ENCODE data around the gene HDHD3. TPM values are rescaled to one million over a fixed set of nuclear protein-coding genes. Genes with fewer than 3 reads are reported as not detected.
A peak's percentile ranks its signal among the peaks of the same experiment; 100 is the strongest.

The HDHD3 gene
- polyA plus RNA-seq, 3 donors, result 8.3 to 12.0 (median 9.2) TPM

DNA sequence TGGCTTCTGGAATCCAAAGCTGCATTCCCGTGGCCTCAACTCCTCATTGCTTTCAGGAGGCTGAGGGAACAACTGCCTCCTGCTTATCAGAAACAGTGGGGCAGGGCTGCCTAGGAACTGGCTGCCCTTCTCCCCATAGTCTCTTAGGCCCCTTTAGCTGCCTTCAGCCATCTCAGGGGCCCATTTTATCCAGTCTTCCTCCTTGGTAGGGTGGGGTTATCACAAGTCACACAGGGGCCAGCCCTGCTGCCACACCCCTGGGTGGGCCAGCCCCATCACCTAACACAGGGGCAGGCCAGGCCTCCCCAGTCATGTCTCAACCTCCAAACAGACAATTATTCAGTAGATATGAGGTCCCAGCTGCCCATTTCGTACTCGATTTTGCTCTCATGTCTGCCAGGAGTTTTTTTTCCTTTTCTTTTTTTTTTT is 20.4 kb upstream of the HDHD3 start:
- Mint-ChIP-seq H3K4me3 (no peak overlapping the region), H3K4me1 (peaks cover 32% of the 10 kb centered on the region), H3K27me3 (ENCODE audit: low read depth in 3 of 3) (peaks cover 0 to 2% (median 0%) of the 10 kb centered on the region in 3 donors), H3K9me3 (peaks cover 0 to 3% (median 0%) of the 10 kb centered on the region in 7 donors), H3K27ac (peak overlapping the region in 1 of 7 donors; percentile 42), H3K36me3 (peaks cover 35 to 41% of the 10 kb centered on the region in 2 donors)
- Histone ChIP-seq H3K36me3 (replicated peaks in 1 of 2; ENCODE audit: control insufficient read depth in 1 of 2, insufficient read depth in 2 of 2, low read length in 2 of 2) (peaks cover 16 to 37% of the 10 kb centered on the region in 2 donors), H3K9me3 (replicated peaks in 1 of 2; ENCODE audit: control insufficient read depth in 1 of 2, insufficient read depth in 1 of 2, low read length in 2 of 2) (no peaks in the 10 kb centered on the region), H3K4me1 (ENCODE audit: control insufficient read depth in 1 of 2, insufficient read depth in 2 of 2, low read length in 2 of 2) (peaks cover 21 to 27% of the 10 kb centered on the region in 2 donors), H3K27me3 (ENCODE audit: control insufficient read depth in 2 of 2, insufficient read depth in 2 of 2, low read length in 2 of 2) (no peaks in the 10 kb centered on the region), H2AFZ (ENCODE audit: insufficient read depth, low read depth, low read length, poor library complexity, severe bottlenecking) (no peak overlapping the region), H3K27ac (ENCODE audit: low read depth in 1 of 2, low read length in 2 of 2) (no peak overlapping the region), H3K4me3 (replicated peaks in 1 of 3; ENCODE audit: low read depth in 2 of 3, low read length in 3 of 3) (no peak overlapping the region), H3K4me2 (replicated peaks; ENCODE audit: extremely low read depth, low read length, poor library complexity, severe bottlenecking) (no peak overlapping the region), H4K20me1 (ENCODE audit: insufficient read depth, low read length) (peaks cover 7% of the 10 kb centered on the region), H3K9ac (ENCODE audit: insufficient read depth, low read length, poor library complexity, severe bottlenecking) (no peak overlapping the region), H3K79me2 (ENCODE audit: insufficient read depth, low read length) (peaks cover 58% of the 10 kb centered on the region)
- intact Hi-C loops (cut with micrococcal nuclease), result no loop called here
- 100% methylated on average over 1 of the region's 3 CpGs for WGBS (ENCODE audit: insufficient coverage)
- TF ChIP-seq, protein P1, sequence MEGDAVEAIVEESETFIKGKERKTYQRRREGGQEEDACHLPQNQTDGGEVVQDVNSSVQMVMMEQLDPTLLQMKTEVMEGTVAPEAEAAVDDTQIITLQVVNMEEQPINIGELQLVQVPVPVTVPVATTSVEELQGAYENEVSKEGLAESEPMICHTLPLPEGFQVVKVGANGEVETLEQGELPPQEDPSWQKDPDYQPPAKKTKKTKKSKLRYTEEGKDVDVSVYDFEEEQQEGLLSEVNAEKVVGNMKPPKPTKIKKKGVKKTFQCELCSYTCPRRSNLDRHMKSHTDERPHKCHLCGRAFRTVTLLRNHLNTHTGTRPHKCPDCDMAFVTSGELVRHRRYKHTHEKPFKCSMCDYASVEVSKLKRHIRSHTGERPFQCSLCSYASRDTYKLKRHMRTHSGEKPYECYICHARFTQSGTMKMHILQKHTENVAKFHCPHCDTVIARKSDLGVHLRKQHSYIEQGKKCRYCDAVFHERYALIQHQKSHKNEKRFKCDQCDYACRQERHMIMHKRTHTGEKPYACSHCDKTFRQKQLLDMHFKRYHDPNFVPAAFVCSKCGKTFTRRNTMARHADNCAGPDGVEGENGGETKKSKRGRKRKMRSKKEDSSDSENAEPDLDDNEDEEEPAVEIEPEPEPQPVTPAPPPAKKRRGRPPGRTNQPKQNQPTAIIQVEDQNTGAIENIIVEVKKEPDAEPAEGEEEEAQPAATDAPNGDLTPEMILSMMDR (IDR thresholded peaks at IDR 0.05), result no peak
- DNase-seq, result no peak

DNA sequence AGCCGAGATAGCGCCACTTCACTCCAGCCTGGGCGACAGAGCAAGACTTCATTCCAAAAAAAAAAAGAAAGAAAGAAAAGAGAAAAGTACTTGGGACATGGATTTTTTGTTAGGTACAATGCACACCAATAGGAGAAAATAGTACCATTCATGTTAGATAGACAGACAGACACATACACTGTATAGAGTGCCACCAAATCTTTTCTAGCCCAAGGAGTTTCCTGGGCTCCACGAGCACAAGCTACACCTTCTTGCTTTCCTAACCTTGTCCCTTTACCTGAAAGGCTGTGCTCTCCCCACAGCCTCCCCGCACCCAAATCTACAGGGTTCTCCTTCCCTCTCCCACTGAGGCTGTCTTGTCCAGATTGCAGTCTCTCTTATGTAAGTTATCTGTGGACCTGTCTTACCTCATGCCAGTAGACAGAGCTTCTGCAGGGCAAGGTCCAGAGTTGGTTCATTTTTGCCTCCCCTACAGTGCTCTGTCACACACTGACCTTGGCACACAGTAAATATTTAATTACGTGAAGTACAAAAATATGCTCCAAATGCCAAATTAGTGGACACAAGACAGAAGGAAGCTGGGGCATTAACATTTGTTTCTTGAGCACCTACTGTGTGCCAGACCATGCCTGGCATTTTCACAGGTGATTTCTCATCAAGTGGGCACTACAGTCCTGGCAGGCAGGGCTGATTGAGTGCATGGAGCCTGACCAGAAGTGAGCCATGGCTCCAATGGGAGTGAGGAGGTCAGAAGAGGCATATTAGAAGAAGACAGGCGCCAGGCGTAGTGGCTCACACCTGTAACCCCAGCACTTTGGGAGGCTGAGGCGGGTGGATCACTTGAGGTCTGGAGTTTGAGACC is 18.4 kb upstream of the HDHD3 start:
- no peak for DNase-seq
- H3K4me3 Mint-ChIP-seq, result no peak overlapping the region
- intact Hi-C loops (cut with micrococcal nuclease), result no loop called here
- Histone ChIP-seq H3K27me3 (ENCODE audit: control insufficient read depth in 2 of 2, insufficient read depth in 2 of 2, low read length in 2 of 2) (no peaks in the 10 kb centered on the region), H3K4me1 (ENCODE audit: control insufficient read depth in 1 of 2, insufficient read depth in 2 of 2, low read length in 2 of 2) (peaks cover 10 to 11% of the 10 kb centered on the region in 2 donors), H3K79me2 (ENCODE audit: insufficient read depth, low read length) (peaks cover 45% of the 10 kb centered on the region), H3K36me3 (replicated peaks in 1 of 2; ENCODE audit: control insufficient read depth in 1 of 2, insufficient read depth in 2 of 2, low read length in 2 of 2) (peaks cover 36 to 56% of the 10 kb centered on the region in 2 donors), H4K20me1 (ENCODE audit: insufficient read depth, low read length) (peaks cover 7% of the 10 kb centered on the region), H3K9me3 (replicated peaks in 1 of 2; ENCODE audit: control insufficient read depth in 1 of 2, insufficient read depth in 1 of 2, low read length in 2 of 2) (no peaks in the 10 kb centered on the region), H3K9ac (ENCODE audit: insufficient read depth, low read length, poor library complexity, severe bottlenecking) (no peak overlapping the region), H3K4me2 (replicated peaks; ENCODE audit: extremely low read depth, low read length, poor library complexity, severe bottlenecking) (no peak overlapping the region), H3K4me3 (replicated peaks in 1 of 3; ENCODE audit: low read depth in 2 of 3, low read length in 3 of 3) (no peak overlapping the region), H3K27ac (ENCODE audit: low read depth in 1 of 2, low read length in 2 of 2) (no peak overlapping the region), H2AFZ (ENCODE audit: insufficient read depth, low read depth, low read length, poor library complexity, severe bottlenecking) (no peak overlapping the region)
- peaks cover 24% of the 10 kb centered on the region for H3K4me1 Mint-ChIP-seq
- H3K36me3 Mint-ChIP-seq, result peaks cover 53 to 61% of the 10 kb centered on the region in 2 donors
- H3K9me3 Mint-ChIP-seq, result peaks cover 0 to 3% (median 0%) of the 10 kb centered on the region in 7 donors
- WGBS (ENCODE audit: insufficient coverage), result 98% methylated on average over 4 of the region's 9 CpGs
- peaks cover 0 to 2% (median 0%) of the 10 kb centered on the region in 3 donors for H3K27me3 Mint-ChIP-seq (ENCODE audit: low read depth in 3 of 3)
- H3K27ac Mint-ChIP-seq, result peak overlapping the region in 2 of 7 donors; percentile 28 to 55
- TF ChIP-seq, protein P1 (IDR thresholded peaks at IDR 0.05), result no peak

Data from CD14-positive monocyte (primary cell).